Epithelial cell of proximal tubule (primary cell): ENCODE measurements around the gene TRPM5. TPM values are rescaled to one million over a fixed set of nuclear protein-coding genes. Genes with fewer than 3 reads are reported as not detected.

Experiments used
- DNase-seq: peaks from one replicate; pipeline ENCODE4 v3.0.0-alpha.2; 2011; ENCODE audit warnings: low read depth
- H3K4me3 ChIP-seq: 2 replicates; pipeline ENCODE4 v1.5.1; 2011; ENCODE audit warnings: low read depth, mild to moderate bottlenecking, low read length
- total RNA-seq: library from RNA; depleted of rRNA; stranded (reverse); fragments of >200 nt; gene quantifications from 2 replicates; pipeline ENCODE4 v1.2.3, GENCODE V29; 2015
- TF ChIP-seq, protein P1 (sequence below): conservative IDR thresholded peaks from 2 replicates; pipeline ENCODE4 v1.5.1; 2012; ENCODE audit warnings: low read depth, mild to moderate bottlenecking, low read length

The TRPM5 gene
- total RNA-seq, 1 donor from 2014 or later, result not detected

- TF ChIP-seq, protein P1, sequence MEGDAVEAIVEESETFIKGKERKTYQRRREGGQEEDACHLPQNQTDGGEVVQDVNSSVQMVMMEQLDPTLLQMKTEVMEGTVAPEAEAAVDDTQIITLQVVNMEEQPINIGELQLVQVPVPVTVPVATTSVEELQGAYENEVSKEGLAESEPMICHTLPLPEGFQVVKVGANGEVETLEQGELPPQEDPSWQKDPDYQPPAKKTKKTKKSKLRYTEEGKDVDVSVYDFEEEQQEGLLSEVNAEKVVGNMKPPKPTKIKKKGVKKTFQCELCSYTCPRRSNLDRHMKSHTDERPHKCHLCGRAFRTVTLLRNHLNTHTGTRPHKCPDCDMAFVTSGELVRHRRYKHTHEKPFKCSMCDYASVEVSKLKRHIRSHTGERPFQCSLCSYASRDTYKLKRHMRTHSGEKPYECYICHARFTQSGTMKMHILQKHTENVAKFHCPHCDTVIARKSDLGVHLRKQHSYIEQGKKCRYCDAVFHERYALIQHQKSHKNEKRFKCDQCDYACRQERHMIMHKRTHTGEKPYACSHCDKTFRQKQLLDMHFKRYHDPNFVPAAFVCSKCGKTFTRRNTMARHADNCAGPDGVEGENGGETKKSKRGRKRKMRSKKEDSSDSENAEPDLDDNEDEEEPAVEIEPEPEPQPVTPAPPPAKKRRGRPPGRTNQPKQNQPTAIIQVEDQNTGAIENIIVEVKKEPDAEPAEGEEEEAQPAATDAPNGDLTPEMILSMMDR, result no peak
- DNase-seq, result no peak
- H3K4me3 ChIP-seq, result no peak overlapping the region
Observed at GRCh38 chr11:2463766-2464277, 19.5 kb upstream of the TRPM5 start.

DNA sequence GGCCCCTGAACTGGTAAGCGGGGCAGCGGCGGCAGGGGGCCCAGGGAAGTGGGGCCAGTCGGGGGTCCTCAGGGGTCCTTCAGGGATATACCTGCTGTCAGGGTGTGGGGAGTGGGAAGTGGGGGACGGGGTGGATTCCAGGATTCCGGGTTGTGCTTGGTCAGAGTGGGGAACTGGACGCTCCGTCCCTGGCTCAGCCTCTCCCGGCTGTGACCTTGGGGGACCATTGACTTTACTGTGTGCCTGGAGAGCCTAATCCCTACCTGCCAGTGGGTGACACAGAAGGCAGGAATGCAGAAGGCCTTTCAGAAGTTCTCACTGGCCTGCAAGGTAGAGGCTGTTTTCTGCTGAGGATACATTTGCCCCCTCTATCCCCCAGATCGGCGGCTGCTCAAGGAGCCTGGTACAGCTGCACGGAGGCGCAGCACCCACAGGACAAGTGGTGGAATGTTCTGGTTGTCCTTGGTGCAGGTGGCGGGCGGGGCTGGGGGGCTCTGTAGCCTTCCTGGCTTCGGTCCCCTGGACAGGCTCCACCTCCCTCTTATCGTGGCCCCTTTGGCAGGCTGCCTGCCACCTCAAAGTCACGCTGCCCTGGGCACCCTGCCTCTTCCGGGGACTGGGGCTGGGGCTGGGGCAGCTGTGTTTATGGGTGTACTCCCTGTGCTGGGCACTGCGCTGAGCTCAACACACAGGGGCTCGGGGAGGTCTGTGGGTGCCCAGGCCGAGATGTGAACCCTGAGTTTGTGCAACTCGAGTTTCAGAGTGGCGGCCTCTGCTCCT lies 18.9 kb upstream of the TRPM5 start:
- no peak for DNase-seq
- no peak overlapping the region for H3K4me3 ChIP-seq
- TF ChIP-seq, protein P1, result no peak

DNA sequence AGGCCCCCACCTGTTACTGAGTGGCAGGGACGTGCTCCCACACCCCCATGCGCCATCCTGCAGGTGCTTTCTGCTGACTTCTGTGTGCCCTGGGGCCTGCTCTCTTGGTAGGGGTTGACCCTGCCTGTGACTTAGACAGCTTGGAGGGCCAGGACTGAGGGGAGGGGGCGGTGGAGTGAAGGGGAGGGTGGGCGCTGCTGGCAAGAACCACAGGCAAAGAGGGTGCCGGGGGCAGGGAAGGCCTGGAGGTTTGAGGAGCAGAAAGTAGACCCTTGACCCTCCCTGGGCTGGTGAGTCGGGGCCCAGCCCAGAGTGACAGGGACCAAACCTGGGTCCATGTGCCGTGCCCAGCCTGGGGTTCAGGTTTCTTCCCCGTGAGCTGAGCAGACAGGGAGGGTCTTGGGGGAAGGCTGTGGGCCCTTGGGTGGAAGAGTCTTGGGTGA lies 18.2 kb upstream of the TRPM5 start:
- TF ChIP-seq, protein P1, result no peak
- DNase-seq, result no peak
- no peak overlapping the region for H3K4me3 ChIP-seq

DNA sequence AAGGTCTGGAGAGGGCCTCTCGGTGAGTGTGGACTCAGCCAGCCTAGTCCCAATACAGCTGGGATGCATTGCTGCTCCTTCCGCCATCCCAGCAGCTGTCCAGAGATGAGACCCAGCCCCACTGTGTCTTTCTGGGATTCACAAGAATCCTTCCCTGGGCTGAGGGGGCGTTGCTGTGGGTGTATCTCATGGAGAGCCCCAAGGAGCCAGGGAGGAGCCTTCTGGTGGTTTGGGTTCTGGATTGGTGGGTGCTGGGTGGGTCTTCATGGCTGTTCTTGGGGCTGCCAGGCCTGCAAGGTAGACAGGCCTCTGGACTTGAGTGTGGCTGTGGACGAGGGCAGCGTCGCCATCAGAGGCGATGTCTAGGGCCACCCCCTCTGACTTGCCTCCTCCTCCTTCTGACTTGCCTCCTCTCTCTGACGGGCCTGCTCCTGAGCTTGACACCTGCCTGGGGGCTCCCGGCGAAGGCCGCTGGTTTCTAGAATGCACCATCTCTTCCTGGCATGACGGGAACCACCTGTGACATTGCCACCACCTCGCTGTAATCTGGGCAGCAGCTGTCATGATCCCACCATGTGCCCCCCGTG lies 17.7 kb upstream of the TRPM5 start:
- no peak overlapping the region for H3K4me3 ChIP-seq
- TF ChIP-seq, protein P1, result no peak
- no peak for DNase-seq

GRCh38 chr11:2461253-2461955 lies 17.1 kb upstream of the TRPM5 start:
- TF ChIP-seq, protein P1, result no peak
- no peak for DNase-seq
- H3K4me3 ChIP-seq, result no peak overlapping the region

- TF ChIP-seq, protein P1, result no peak
- DNase-seq, result no peak
- no peak overlapping the region for H3K4me3 ChIP-seq
Observed at GRCh38 chr11:2460540-2461252, 16.4 kb upstream of the TRPM5 start.
